GM18868 (cell line): ENCODE data around the gene PRMT7.

Experiments used
- ATAC-seq: cut with Tn5 transposase; IDR thresholded peaks from one replicate; pipeline ENCODE4 v1.9.1; 2021; ENCODE audit warnings: mild to moderate bottlenecking, moderate library complexity; ENCODE audit not compliant: unreplicated experiment

The PRMT7 gene, protein sequence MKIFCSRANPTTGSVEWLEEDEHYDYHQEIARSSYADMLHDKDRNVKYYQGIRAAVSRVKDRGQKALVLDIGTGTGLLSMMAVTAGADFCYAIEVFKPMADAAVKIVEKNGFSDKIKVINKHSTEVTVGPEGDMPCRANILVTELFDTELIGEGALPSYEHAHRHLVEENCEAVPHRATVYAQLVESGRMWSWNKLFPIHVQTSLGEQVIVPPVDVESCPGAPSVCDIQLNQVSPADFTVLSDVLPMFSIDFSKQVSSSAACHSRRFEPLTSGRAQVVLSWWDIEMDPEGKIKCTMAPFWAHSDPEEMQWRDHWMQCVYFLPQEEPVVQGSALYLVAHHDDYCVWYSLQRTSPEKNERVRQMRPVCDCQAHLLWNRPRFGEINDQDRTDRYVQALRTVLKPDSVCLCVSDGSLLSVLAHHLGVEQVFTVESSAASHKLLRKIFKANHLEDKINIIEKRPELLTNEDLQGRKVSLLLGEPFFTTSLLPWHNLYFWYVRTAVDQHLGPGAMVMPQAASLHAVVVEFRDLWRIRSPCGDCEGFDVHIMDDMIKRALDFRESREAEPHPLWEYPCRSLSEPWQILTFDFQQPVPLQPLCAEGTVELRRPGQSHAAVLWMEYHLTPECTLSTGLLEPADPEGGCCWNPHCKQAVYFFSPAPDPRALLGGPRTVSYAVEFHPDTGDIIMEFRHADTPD

DNA sequence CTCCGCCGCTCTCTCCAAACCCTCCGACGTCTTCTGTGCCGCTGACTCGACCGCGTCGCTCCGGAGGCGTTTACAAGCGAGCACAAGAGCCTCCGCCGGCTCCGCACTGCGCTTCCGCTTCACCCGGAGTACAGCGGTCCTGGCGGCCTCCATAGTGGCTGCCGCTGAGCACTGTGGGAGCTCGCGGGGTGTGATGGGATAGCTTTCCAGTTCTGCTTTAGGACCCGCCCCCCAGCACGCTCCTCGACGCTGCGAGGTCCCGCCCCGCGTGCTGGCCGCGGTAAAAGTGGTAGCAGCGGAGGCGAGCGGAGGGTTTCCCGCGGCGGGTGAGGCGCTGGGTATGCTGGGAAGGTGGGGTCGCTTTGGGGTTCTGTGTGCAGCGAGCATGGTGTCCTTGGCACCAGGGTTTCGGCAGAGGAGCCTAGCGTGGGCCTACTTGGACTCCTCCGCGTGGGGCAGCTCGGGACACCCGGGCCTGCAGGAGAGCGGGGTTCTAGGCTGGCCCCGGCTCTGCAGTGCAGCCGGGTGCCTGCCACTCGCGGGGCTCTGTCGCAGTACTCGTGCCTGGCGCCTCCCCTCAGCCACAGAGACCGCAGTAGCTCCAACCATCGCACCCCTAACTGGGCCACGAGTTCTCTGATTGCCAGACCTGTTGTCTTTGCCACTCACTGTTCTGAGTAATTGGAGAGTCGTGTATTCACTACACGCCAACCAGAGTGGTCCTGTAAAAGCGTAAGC lies at the start of gene PRMT7, which contains the start of gene SLC7A6OS:
PRMT7 (plus strand) TSS at position 246 of the 738 bp plus-strand sequence. CDS start 4,961 bp downstream, outside the sequence.
SLC7A6OS (minus strand) TSS at position 173 of the 738 bp plus-strand sequence; CDS start at position 153, 20 bp downstream.
- ATAC-seq, result peak; percentile 93

DNA sequence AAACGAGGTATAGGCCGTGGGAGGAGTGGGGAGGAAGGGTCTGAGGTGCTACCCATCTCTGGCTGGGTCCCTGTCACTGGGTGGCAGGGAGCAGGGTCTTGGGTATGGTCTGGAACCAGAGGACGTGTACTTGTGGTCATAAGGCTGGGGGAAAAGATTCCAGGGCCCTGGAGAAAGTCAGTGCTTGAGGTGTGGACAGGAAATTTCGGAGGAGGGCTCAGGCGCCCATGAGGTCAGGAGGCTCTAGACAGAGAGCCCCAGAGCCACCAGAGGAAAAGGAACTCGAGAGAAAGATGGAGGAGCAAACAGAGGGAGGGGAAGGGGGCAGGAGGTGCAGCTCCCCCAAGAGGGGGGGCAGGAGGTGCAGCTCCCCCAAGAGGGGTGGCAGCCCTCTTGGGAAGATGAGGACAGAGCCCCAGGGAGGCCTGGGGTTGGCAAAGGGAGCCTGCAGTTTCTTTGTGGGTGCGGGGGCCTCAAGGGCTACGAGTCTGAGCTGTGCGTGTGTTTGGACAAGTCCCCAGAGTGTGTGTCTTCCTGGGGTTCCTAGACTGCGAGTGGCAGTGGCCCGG lies 47.2 kb upstream of the PRMT7 start:
- ATAC-seq, result no peak

- peak; percentile 63 for ATAC-seq
These were observed 46.4 kb upstream of the PRMT7 start, which contains the start of gene SLC7A6 for GRCh38 chr16:68264128-68265077. SLC7A6 (plus strand) TSS chr16:68264526; CDS start chr16:68274727, 10,201 bp downstream.

DNA sequence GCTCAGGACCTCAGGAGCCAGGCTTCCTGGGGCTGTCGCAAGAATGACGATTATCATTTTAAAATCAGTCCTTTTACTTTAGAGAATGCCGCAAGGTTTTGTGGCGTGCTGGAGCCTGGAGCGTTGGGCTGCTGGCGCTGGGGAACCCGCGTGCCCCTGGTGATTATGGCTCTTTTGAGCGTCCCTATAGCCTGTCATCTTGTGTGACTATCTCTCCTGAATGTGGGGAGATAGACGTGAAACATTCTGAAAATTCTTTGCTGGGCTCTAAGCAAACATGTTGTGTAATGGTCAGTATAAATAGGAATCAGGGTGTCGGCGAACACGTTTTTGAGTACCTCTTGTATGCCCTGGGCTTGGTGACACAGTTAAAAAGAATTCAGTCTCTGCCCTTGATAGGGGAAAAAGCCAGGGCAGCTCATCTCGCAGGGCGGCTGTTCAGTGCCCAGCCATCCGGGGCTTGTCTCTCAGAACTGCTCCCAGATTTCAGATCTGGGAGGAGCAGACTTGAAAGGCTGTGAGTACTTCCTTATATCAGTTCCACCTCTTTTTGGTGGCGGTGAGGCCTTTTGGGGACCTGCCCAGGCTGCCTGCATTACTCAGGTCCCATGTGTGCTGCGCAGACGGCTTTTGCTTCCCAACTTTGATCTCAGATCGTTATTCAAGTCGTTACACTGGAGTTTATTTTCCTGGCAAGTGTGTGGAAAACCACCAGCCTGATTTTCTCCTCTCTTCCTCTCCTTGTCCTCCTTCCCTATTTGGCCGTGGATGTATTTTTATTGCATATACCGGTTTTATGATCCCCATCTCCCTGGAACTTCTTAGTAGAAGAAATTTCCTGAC lies 45.5 kb upstream of the PRMT7 start:
- ATAC-seq, result no peak

DNA sequence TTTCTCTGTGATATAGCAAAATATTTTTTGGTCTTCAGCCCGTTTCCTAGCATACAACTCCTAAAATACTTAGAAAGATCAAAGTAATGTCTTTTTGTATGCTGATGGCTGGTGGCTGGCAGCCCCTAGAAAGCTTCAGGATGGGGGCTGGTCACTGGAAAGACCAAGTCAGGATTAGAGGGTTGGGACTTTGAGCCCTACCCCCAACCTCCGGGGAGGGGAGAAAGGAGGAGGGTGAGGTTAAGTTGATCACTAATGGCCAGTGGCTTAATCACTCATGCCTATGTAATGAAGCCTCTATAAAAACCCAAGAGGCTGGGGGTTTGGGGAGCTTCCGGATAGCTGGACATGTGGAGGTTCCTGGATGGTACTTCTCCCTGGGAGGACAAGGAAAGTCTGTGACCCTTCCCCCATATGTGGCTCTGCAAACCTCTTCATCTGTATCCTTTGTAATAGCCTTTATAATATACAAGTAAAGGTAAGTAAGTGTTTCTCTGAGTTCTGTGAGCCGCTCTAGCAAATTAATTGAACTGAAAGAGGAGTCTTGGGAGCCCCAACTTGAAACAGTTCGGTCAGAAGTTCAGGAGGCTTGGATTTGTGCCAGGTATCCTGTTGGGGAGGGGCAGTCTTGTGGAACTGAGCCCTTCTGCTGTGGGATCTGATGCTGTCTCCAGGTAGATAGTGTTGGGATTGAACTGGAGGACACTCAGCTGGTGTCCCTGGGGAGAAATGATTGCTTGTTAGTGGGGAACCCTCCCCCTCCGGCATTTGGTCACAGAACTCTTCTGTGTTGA lies 43.0 kb upstream of the PRMT7 start:
- no peak for ATAC-seq

GRCh38 chr16:68269793-68270192 lies 41.0 kb upstream of the PRMT7 start:
- no peak for ATAC-seq

- ATAC-seq, result no peak
These were observed 40.5 kb upstream of the PRMT7 start for GRCh38 chr16:68270353-68270752.

DNA sequence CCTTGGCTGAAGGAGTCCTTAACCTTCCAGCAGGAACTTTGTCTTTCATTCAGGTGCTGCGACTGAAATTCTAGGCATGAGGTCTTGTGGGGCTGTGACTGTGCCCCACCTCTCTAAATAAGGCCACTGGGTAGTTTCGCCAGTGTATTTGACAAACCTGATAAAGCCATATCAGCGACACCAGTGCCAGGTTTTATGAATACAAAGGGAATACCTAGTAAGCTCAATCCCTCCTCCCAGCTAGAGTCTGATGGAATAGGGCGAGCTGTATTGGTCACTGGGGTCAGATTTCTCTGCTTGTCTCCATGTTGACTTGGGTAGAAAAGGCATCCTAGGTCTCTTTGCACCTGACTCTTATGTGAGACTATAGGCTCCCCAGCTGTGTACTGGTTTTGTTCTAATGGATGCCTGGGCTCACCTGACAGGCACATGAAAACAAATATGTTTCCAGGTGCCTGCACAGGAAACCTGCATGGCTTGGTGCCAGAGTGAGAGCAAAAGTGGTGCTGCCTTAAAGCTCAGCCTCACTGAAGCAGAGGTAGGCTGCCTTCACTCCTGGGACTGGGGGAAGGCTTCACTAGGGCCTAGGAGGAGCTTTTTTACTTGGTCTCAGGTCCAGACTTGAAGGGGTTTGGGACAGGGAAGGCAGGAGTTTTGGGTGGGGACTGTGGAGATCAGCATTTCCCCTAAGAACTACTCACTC lies 38.2 kb upstream of the PRMT7 start:
- no peak for ATAC-seq

- ATAC-seq, result no peak
These were observed 37.4 kb upstream of the PRMT7 start for GRCh38 chr16:68273459-68273858.

DNA sequence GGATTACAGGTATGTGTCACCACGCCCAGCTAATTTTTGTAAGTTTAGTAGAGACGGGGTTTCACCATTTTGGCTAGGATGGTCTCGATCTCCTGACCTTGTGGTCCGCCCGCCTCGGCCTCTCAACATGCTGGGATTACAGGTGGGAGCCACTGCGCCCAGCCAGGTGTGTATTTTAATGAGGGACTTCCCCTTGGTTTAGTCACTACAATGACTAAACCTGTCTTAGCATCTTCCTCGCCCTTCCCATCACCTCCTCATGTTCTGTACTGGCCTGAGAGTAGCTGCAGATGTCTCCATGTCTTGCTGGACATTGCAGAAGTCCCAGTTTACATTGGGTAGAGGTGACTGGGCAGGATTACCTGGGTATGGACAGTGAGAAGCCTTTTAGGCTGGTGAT lies 36.9 kb upstream of the PRMT7 start:
- ATAC-seq, result no peak

DNA sequence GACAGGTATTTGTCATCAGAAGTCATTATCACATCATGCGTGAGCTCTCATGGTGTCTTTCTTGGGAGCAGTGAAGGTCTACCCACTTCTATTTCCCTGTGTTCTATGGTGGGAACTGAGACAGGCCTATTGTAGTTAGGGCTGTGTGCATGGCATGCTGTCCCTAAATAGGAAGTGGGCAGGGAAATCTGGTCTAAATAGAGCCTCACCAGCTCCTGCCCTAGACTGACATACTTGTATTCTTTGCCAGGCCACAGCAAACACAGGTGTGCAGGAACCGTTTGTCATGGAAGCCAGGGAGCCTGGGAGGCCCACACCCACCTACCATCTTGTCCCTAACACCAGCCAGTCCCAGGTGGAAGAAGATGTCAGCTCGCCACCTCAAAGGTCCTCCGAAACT lies 36.4 kb upstream of the PRMT7 start:
- no peak for ATAC-seq

- peak; percentile 83 for ATAC-seq
These were observed 35.1 kb upstream of the PRMT7 start for GRCh38 chr16:68275611-68276191.

DNA sequence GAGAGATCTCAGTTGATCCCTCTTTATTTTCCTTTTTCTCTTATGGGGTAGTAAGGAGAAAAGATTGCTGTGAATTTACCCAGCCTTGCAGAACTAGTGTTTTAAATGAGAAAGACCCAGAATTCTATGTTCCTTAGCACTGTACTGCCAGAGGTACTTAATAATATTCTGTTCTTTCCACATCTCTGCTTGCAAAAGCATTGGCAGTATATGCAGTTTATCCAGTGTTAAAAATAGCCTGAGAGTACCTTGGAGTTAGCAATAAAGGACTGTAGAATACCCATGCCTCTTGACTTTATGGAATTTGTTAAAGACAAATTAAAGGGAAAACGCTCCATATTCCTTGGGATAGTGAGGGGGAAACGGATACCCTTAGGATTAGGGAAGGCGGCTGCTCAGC lies 34.6 kb upstream of the PRMT7 start:
- ATAC-seq, result no peak

GRCh38 chr16:68279726-68280558 lies 30.9 kb upstream of the PRMT7 start:
- no peak for ATAC-seq

DNA sequence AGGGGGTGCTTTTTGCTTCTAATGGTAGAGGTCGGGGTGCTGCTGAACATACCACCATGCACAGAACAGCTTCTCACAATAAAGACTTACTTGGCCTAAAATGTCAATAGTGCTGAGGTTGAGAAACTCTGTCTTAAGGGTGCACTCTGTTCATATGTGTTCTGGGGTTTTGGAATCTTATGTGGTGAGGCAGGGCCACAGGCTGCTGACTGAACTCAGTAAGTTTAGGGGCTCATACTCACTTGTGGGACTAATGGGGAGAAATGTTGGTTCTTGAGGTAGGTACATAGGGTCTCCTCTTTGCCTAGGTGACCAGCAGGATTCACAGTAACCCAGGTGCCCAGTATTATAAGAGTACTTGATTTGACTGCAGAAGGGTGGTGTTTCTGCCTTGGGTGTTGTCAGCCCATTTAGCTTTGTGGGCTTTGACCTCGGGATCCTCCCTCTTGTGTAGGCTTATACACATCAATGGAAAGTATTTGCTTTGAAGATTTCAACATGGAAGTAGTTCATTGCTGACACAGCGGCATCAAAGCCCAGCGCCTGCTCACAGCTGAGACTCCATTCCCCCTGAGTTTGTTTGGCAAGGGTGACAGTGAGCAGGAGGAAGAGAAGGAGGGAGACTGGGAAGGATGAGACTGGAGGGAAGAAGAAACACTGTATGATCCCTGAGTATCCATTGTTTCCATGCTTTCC lies 29.3 kb upstream of the PRMT7 start:
- ATAC-seq, result no peak

GRCh38 chr16:68282064-68282452 lies 28.8 kb upstream of the PRMT7 start:
- ATAC-seq, result no peak
